H1 (cell line): ENCODE measurements around the gene PRIMPOL. TPM values are rescaled to one million over a fixed set of nuclear protein-coding genes. Genes with fewer than 3 reads are reported as not detected.

Experiments
- CTCF ChIA-PET: fragments of 300-600 bp; sonication (Branson Sonifier 250); formaldehyde crosslinking; loops from one replicate; lab custom pipeline; 2021; ENCODE audit not compliant: partially characterized antibody; lab: Charles Lee
- POLR2A ChIA-PET: fragments of 300-600 bp; sonication (Branson Sonifier 250); formaldehyde crosslinking; loops from one replicate; lab custom pipeline; 2021; ENCODE audit warnings: inconsistent platforms; ENCODE audit not compliant: partially characterized antibody; lab: Charles Lee
- DNase-seq, 2 experiments: peaks; one replicate each; pipeline versions ENCODE4 v3.0.0 to v3.0.0-alpha.2; 2010 to 2022; ENCODE audit warnings: low spot score in 2 of 2, low read depth in 1 of 2, mixed read lengths in 1 of 2
- FAIRE-seq: peaks from 2 replicates; lab custom pipeline; 2011; peaks lifted over from hg19 to GRCh38; lab: Jason Lieb, UNC
- H2AFZ ChIP-seq: 2 replicates; pipeline ENCODE4 v1.8.1; 2012; ENCODE audit warnings: low read length, inconsistent platforms
- H2AK5ac ChIP-seq: 2 replicates; pipeline ENCODE4 v1.6.1; 2013; ENCODE audit warnings: low read depth, low read length
- H2BK120ac ChIP-seq: replicated peaks from 2 replicates; pipeline ENCODE3; 2013; ENCODE audit warnings: low read depth, low read length, inconsistent platforms
- H2BK12ac ChIP-seq: 2 replicates; pipeline ENCODE4 v1.6.1; 2013; ENCODE audit warnings: low read depth, low read length
- H2BK15ac ChIP-seq: 2 replicates; pipeline ENCODE4 v1.6.1; 2013; ENCODE audit warnings: low read length
- H2BK20ac ChIP-seq: 2 replicates; pipeline ENCODE4 v1.6.1; 2013; ENCODE audit warnings: low read length
- H2BK5ac ChIP-seq: 2 replicates; pipeline ENCODE4 v1.6.1; 2013; ENCODE audit warnings: low read depth, low read length
- H3K14ac ChIP-seq: 2 replicates; pipeline ENCODE4 v1.6.1; 2013; ENCODE audit warnings: inconsistent platforms; ENCODE audit not compliant: insufficient read length
- H3K18ac ChIP-seq: 2 replicates; pipeline ENCODE4 v1.6.1; 2013; ENCODE audit warnings: low read length; ENCODE audit errors: extremely low read depth
- H3K23ac ChIP-seq: 2 replicates; pipeline ENCODE4 v1.6.1; 2013; ENCODE audit warnings: inconsistent platforms; ENCODE audit not compliant: insufficient read length
- H3K23me2 ChIP-seq: 2 replicates; pipeline ENCODE4 v1.6.1; 2013; ENCODE audit warnings: low read depth, low read length
- H3K27ac ChIP-seq: 2 replicates; pipeline ENCODE4 v1.6.1; 2011; ENCODE audit warnings: low read depth, low read length, inconsistent platforms
- H3K27me3 ChIP-seq, 4 experiments: replicated peaks in 1 of 4; 1 replicate in 1 of 4; 2 replicates in 3 of 4; pipeline versions ENCODE4 v1.6.1 to v1.8.1; 2011 to 2013; ENCODE audit warnings: low read length in 3 of 4, mild to moderate bottlenecking in 3 of 4, inconsistent platforms in 2 of 4, mixed read lengths in 2 of 4, moderate library complexity in 1 of 4; ENCODE audit not compliant: control insufficient read depth in 3 of 4, insufficient read depth in 3 of 4; ENCODE audit errors: extremely low read depth in 1 of 4
- H3K36me3 ChIP-seq, 4 experiments: 2 replicates each; pipeline versions ENCODE4 v1.6.1 to v1.8.1; 2011 to 2013; ENCODE audit warnings: mild to moderate bottlenecking in 4 of 4, low read length in 3 of 4, moderate library complexity in 2 of 4, control low read depth in 1 of 4, inconsistent platforms in 1 of 4; ENCODE audit not compliant: insufficient read depth in 4 of 4, control insufficient read depth in 2 of 4
- H3K4ac ChIP-seq: replicated peaks from 2 replicates; pipeline ENCODE3; 2013; ENCODE audit warnings: low read length, low read depth, mixed read lengths, inconsistent platforms; ENCODE audit not compliant: insufficient read length
- H3K4me1 ChIP-seq, 4 experiments: replicated peaks in 1 of 4; 1 replicate in 1 of 4; 2 replicates in 3 of 4; pipeline versions ENCODE4 v1.6.1 to v1.8.1; 2011 to 2013; ENCODE audit warnings: low read length in 3 of 4, inconsistent platforms in 2 of 4, mixed read lengths in 1 of 4; ENCODE audit not compliant: insufficient read depth in 4 of 4, control insufficient read depth in 3 of 4
- H3K4me2 ChIP-seq, 2 experiments: 2 replicates each; pipeline versions ENCODE4 v1.6.1 to v1.8.1; 2011 to 2013; ENCODE audit warnings: low read depth in 2 of 2, low read length in 2 of 2, control low read depth in 1 of 2, inconsistent platforms in 1 of 2, mild to moderate bottlenecking in 1 of 2; ENCODE audit not compliant: insufficient read depth in 1 of 2
- H3K4me3 ChIP-seq, 4 experiments: fragments of 200-600, 300-600 bp in 1 of 4; sonication (generic), shearing (Covaris generic), sonication (Bioruptor Twin) in 1 of 4; 2 replicates each; pipeline versions ENCODE4 v1.5.1 to v1.8.1; 2011 to 2016; ENCODE audit warnings: low read length in 4 of 4, low read depth in 3 of 4, control low read depth in 2 of 4, inconsistent platforms in 2 of 4, mild to moderate bottlenecking in 2 of 4, mixed read lengths in 1 of 4, moderate library complexity in 1 of 4; ENCODE audit not compliant: insufficient read depth in 2 of 4; ENCODE audit errors: extremely low read depth in 1 of 4
- H3K56ac ChIP-seq: replicated peaks from 2 replicates; pipeline ENCODE3; 2013; ENCODE audit warnings: low read depth, mild to moderate bottlenecking, mixed read lengths, low read length, inconsistent platforms; ENCODE audit not compliant: insufficient read length
- H3K79me1 ChIP-seq: 2 replicates; pipeline ENCODE4 v1.6.1; 2013; ENCODE audit warnings: low read depth, low read length, control low read depth
- H3K79me2 ChIP-seq, 2 experiments: 2 replicates each; pipeline versions ENCODE4 v1.6.1 to v1.8.1; 2012 to 2013; ENCODE audit warnings: low read length in 2 of 2, mild to moderate bottlenecking in 2 of 2, inconsistent platforms in 1 of 2; ENCODE audit not compliant: insufficient read depth in 2 of 2, control insufficient read depth in 1 of 2
- H3K9ac ChIP-seq, 4 experiments: replicated peaks in 1 of 4; 1 replicate in 1 of 4; 2 replicates in 3 of 4; pipeline versions ENCODE4 v1.6.1 to v1.8.1; 2011 to 2013; ENCODE audit warnings: low read depth in 3 of 4, low read length in 3 of 4, control low read depth in 2 of 4, mild to moderate bottlenecking in 2 of 4, moderate library complexity in 2 of 4, inconsistent platforms in 1 of 4; ENCODE audit errors: extremely low read depth in 1 of 4
- H3K9me3 ChIP-seq, 2 experiments: 2 replicates each; pipeline versions ENCODE4 v1.6.1 to v1.8.1; 2012 to 2013; ENCODE audit warnings: mild to moderate bottlenecking in 2 of 2, moderate library complexity in 2 of 2, control low read depth in 1 of 2, inconsistent platforms in 1 of 2, low read depth in 1 of 2, low read length in 1 of 2, mixed read lengths in 1 of 2; ENCODE audit not compliant: insufficient read depth in 2 of 2
- H4K20me1 ChIP-seq, 2 experiments: replicated peaks in 1 of 2; 2 replicates each; pipeline versions ENCODE3 to v1.8.1; 2011 to 2013; ENCODE audit warnings: inconsistent platforms in 2 of 2, low read length in 2 of 2, mild to moderate bottlenecking in 1 of 2; ENCODE audit not compliant: insufficient read depth in 2 of 2, control insufficient read depth in 1 of 2
- H4K5ac ChIP-seq: 2 replicates; pipeline ENCODE4 v1.6.1; 2013; ENCODE audit warnings: low read length, low read depth, mixed read lengths, inconsistent platforms; ENCODE audit not compliant: insufficient read length
- H4K8ac ChIP-seq: 2 replicates; pipeline ENCODE4 v1.8.0; 2013; ENCODE audit warnings: mild to moderate bottlenecking, moderate library complexity, low read length, inconsistent platforms; ENCODE audit not compliant: insufficient read depth; ENCODE audit errors: extremely low read depth
- H4K91ac ChIP-seq: replicated peaks from 2 replicates; pipeline ENCODE3; 2013; ENCODE audit warnings: low read length, mixed read lengths, inconsistent platforms; ENCODE audit not compliant: insufficient read length
- ASH2L ChIP-seq: fragments of 200-600, 300-600 bp; sonication (generic); IDR thresholded peaks from one replicate; pipeline ENCODE4 v1.7.1; 2017; ENCODE audit warnings: low read length
- CEBPB ChIP-seq: IDR thresholded peaks from 2 replicates; pipeline ENCODE4 v1.6.1; 2012; ENCODE audit warnings: low read depth, low read length
- KDM1A ChIP-seq: fragments of 200-600, 300-600 bp; sonication (generic); IDR thresholded peaks from 2 replicates; pipeline ENCODE4 v1.7.1; 2016; ENCODE audit warnings: mild to moderate bottlenecking, low read length, borderline replicate concordance
- KDM5A ChIP-seq: fragments of 200-600 bp; IDR thresholded peaks from 2 replicates; pipeline ENCODE4 v1.7.1; 2012; ENCODE audit warnings: mild to moderate bottlenecking, low read length, inconsistent platforms, mixed read lengths
- NRF1 ChIP-seq: IDR thresholded peaks from 2 replicates; pipeline ENCODE4 v1.6.1; 2011; ENCODE audit warnings: mild to moderate bottlenecking, low read depth, low read length, improper control_type of control experiment
- RBBP5 ChIP-seq: IDR thresholded peaks from 2 replicates; pipeline ENCODE4 v1.7.1; 2012; ENCODE audit warnings: low read depth, mild to moderate bottlenecking, inconsistent platforms, low read length, moderate library complexity, borderline replicate concordance
- SP2 ChIP-seq: IDR thresholded peaks from 2 replicates; pipeline ENCODE4 v1.6.1; 2012; ENCODE audit warnings: mild to moderate bottlenecking, low read length, inconsistent platforms
- WGBS, 2 experiments: shearing (Covaris generic) in 1 of 2; methylation state at CpG; one replicate each; pipeline versions ENCODE4 v1.1.6 to v1.1.7; 2013 to 2015; ENCODE audit warnings: low lambda C conversion rate in 2 of 2, mixed read lengths in 2 of 2, inconsistent platforms in 1 of 2, low coverage in 1 of 2, missing lambda C conversion rate in 1 of 2; ENCODE audit not compliant: insufficient replicate concordance in 2 of 2, insufficient coverage in 1 of 2, insufficient read length in 1 of 2; ENCODE audit errors: extremely low coverage in 1 of 2, missing lambda C conversion rate in 1 of 2; 5-methylcytosine and 5-hydroxymethylcytosine counted together
- polyA plus RNA-seq, 7 experiments: library from polyadenylated mRNA; depleted of rRNA in 3 of 7; stranded (reverse) in 5 of 7; unstranded in 2 of 7; fragments of >200 nt in 5 of 7; fragments of 200-250 nt in 2 of 7; gene quantifications; 1 replicate in 5 of 7; 2 replicates in 1 of 7; 4 replicates in 1 of 7; pipeline versions ENCODE4 v1.2.1 to v1.2.3, GENCODE V29; 2011 to 2013; ENCODE audit warnings: missing spikeins in 2 of 7, mixed read lengths in 2 of 7
- total RNA-seq: library from RNA; stranded (reverse); fragmentation: NEBNext Ultra II Directional; extraction: Animal tissue kit (Norgen Biotek cat#: 25700); gene quantifications from 2 replicates; pipeline ENCODE4 v1.2.1, GENCODE V29; 2021

PRIMPOL gene
- total and polyA plus RNA-seq, 2 of the 8 experiments (the other 6 are each of a cell fraction or from before 2014, with no cell fraction given): 4.4 to 6.7 TPM

GRCh38 chr4:184681916-184682315 lies 32.4 kb downstream of the PRIMPOL start:
- Histone ChIP-seq H3K79me1 (no peaks in the 10 kb centered on the region), H3K56ac (no peak overlapping the region), H3K4me2 (no peak overlapping the region), H4K20me1 (no peaks in the 10 kb centered on the region), H3K4me1 (no peaks in the 10 kb centered on the region; a peak in 1 of 7 replicates), H3K9me3 (peaks cover 0 to 7% of the 10 kb centered on the region in 2 experiments; a peak in 2 of 4 replicates), H3K27me3 (no peaks in the 10 kb centered on the region), H3K14ac (no peak overlapping the region), H2AFZ (no peak overlapping the region), H4K5ac (no peak overlapping the region), H3K23ac (no peak overlapping the region), H2BK120ac (no peak overlapping the region), H4K8ac (no peak overlapping the region), H4K91ac (no peak overlapping the region), H3K36me3 (no peaks in the 10 kb centered on the region; a peak in 1 of 8 replicates), H2BK5ac (no peak overlapping the region), H3K4ac (no peak overlapping the region), H3K23me2 (no peaks in the 10 kb centered on the region), H2BK15ac (no peak overlapping the region), H3K27ac (no peak overlapping the region), H3K79me2 (no peaks in the 10 kb centered on the region), H2BK12ac (no peak overlapping the region), H2BK20ac (no peak overlapping the region), H2AK5ac (no peak overlapping the region), H3K18ac (no peak overlapping the region), H3K9ac (no peak overlapping the region), H3K4me3 (no peak overlapping the region)
- ChIA-PET CTCF (no interaction called here), POLR2A (no interaction called here)
- FAIRE-seq: no peak
- no peak for DNase-seq
- 93% methylated on average over 1 of the region's 1 CpG; no CpG with 5 or more reads in 1 of the 2 experiments for WGBS, 2 experiments
- TF ChIP-seq CEBPB: no peak
- TF ChIP-seq SP2: no peak
- no peak for TF ChIP-seq RBBP5
- no peak for TF ChIP-seq ASH2L
- TF ChIP-seq KDM5A: no peak
- no peak for TF ChIP-seq NRF1
- no peak for TF ChIP-seq KDM1A
